Eye (tissue), 1 donor: ENCODE measurements around the gene ANKRD35.
"Not testable (repeated sequence)": the region's sequence is repeated elsewhere in the genome, so short reads cannot be mapped to it uniquely, and the experiment has no call there.

Experiments
- DNase-seq: peaks from one replicate; pipeline ENCODE4 v3.0.0-alpha.2; 2015

ANKRD35 gene

GRCh38 chr1:145849356-145850160, 36.1 kb downstream of the ANKRD35 start:
- DNase-seq = no peak

- no peak for DNase-seq
Observed at GRCh38 chr1:145847827-145848226, 37.8 kb downstream of the ANKRD35 start.

- peak; percentile 77 for DNase-seq
Observed at GRCh38 chr1:145846201-145846612, 39.5 kb downstream of the ANKRD35 start.

- peak; percentile 93 for DNase-seq
Observed at GRCh38 chr1:145845514-145846161, 40.0 kb downstream of the ANKRD35 start, which contains the start of gene NUDT17. NUDT17 (plus strand) TSS chr1:145845630; CDS start chr1:145845641, 11 bp downstream.

GRCh38 chr1:145845144-145845513, 40.5 kb downstream of the ANKRD35 start:
- no peak for DNase-seq

GRCh38 chr1:145843031-145843430, 42.6 kb downstream of the ANKRD35 start:
- DNase-seq = no peak

- no peak for DNase-seq
Observed at GRCh38 chr1:145837656-145838055, 48.0 kb downstream of the ANKRD35 start.

- not testable (repeated sequence) for DNase-seq
Observed at GRCh38 chr1:145830810-145831209, 54.9 kb downstream of the ANKRD35 start.

- no peak for DNase-seq
Observed at GRCh38 chr1:145828367-145829026, 57.2 kb downstream of the ANKRD35 start.

GRCh38 chr1:145827966-145828365, 57.7 kb downstream of the ANKRD35 start:
- no peak for DNase-seq

GRCh38 chr1:145826030-145826429, 59.6 kb downstream of the ANKRD35 start:
- no peak for DNase-seq

- no peak for DNase-seq
Observed at GRCh38 chr1:145824499-145824842, 61.2 kb downstream of the ANKRD35 start.

- DNase-seq = peak; percentile 96
Observed at GRCh38 chr1:145823565-145824498, 61.8 kb downstream of the ANKRD35 start, which contains the start of the genes POLR3C and RNF115. POLR3C (plus strand) TSS chr1:145824200; CDS start chr1:145825777, 1,577 bp downstream. RNF115 (minus strand) TSS chr1:145824095; CDS start chr1:145823873, 222 bp downstream.

- not testable (repeated sequence) for DNase-seq
Observed at GRCh38 chr1:145822779-145823331, 62.8 kb downstream of the ANKRD35 start.

GRCh38 chr1:145818095-145818494, 67.6 kb downstream of the ANKRD35 start:
- DNase-seq = not testable (repeated sequence)
